ENCODE measurements around the gene HNF4A.

DNA sequence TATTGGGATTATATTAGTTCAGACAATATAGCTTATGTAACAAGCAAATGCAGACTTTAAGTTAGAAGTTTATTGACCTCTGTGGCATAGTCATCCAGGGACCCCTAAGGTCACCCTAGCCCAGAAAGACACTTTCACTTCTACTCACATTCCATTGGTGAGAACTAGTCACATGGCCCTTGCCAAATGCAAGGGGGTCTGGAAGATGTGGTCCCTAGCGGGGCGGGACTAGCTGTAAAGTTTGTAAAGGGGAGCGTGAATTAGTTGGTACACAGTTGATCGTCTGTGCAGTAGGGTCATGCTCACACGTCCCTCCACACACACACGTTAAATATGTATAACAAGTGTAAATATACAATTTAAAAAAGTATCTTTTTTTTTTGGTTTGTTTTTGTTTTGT lies 9.3 kb downstream of the HNF4A start:
- TF ChIP-seq, protein P1, sequence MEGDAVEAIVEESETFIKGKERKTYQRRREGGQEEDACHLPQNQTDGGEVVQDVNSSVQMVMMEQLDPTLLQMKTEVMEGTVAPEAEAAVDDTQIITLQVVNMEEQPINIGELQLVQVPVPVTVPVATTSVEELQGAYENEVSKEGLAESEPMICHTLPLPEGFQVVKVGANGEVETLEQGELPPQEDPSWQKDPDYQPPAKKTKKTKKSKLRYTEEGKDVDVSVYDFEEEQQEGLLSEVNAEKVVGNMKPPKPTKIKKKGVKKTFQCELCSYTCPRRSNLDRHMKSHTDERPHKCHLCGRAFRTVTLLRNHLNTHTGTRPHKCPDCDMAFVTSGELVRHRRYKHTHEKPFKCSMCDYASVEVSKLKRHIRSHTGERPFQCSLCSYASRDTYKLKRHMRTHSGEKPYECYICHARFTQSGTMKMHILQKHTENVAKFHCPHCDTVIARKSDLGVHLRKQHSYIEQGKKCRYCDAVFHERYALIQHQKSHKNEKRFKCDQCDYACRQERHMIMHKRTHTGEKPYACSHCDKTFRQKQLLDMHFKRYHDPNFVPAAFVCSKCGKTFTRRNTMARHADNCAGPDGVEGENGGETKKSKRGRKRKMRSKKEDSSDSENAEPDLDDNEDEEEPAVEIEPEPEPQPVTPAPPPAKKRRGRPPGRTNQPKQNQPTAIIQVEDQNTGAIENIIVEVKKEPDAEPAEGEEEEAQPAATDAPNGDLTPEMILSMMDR (IDR thresholded peaks at IDR 0.05; ENCODE audit: poor library complexity, severe bottlenecking): no peak
- TF ChIP-seq EP300 (conservative IDR thresholded peaks at IDR 0.05; ENCODE audit: poor library complexity, severe bottlenecking) (no peak), EZH2 (IDR thresholded peaks at IDR 0.05; ENCODE audit: borderline replicate concordance, insufficient read depth, low read length, poor library complexity, severe bottlenecking) (no peak), TAF1 (IDR thresholded peaks at IDR 0.05; ENCODE audit: low read depth) (no peak), MXI1 (conservative IDR thresholded peaks at IDR 0.05; ENCODE audit: poor library complexity, severe bottlenecking) (no peak)
- TF ChIP-seq, protein P2, sequence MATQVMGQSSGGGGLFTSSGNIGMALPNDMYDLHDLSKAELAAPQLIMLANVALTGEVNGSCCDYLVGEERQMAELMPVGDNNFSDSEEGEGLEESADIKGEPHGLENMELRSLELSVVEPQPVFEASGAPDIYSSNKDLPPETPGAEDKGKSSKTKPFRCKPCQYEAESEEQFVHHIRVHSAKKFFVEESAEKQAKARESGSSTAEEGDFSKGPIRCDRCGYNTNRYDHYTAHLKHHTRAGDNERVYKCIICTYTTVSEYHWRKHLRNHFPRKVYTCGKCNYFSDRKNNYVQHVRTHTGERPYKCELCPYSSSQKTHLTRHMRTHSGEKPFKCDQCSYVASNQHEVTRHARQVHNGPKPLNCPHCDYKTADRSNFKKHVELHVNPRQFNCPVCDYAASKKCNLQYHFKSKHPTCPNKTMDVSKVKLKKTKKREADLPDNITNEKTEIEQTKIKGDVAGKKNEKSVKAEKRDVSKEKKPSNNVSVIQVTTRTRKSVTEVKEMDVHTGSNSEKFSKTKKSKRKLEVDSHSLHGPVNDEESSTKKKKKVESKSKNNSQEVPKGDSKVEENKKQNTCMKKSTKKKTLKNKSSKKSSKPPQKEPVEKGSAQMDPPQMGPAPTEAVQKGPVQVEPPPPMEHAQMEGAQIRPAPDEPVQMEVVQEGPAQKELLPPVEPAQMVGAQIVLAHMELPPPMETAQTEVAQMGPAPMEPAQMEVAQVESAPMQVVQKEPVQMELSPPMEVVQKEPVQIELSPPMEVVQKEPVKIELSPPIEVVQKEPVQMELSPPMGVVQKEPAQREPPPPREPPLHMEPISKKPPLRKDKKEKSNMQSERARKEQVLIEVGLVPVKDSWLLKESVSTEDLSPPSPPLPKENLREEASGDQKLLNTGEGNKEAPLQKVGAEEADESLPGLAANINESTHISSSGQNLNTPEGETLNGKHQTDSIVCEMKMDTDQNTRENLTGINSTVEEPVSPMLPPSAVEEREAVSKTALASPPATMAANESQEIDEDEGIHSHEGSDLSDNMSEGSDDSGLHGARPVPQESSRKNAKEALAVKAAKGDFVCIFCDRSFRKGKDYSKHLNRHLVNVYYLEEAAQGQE (IDR thresholded peaks at IDR 0.05; ENCODE audit: borderline replicate concordance): no peak
